Activated CD8-positive, alpha-beta T cell treated with anti-CD3 and anti-CD28 coated beads for 36 hours (primary cell): Measurements from ENCODE around the gene DDX1. TPM values are rescaled to one million over a fixed set of nuclear protein-coding genes. Genes with fewer than 3 reads are reported as not detected.
"Not testable (repeated sequence)": the region's sequence is repeated elsewhere in the genome, so short reads cannot be mapped to it uniquely, and the experiment has no call there.

Experiments
- ATAC-seq: fragments of 200-7000 bp; cut with Tn5 transposase; one replicate; pipeline ENCODE4 v1.10.0; 2021; ENCODE audit warnings: mild to moderate bottlenecking, moderate library complexity
- CTCF ChIA-PET: fragments of 350-600 bp; sonication (Branson Sonifier 250); formaldehyde crosslinking; loops from one replicate; lab custom pipeline; 2021; ENCODE audit warnings: antibody characterized with exemption; lab: Charles Lee
- POLR2A ChIA-PET: fragments of 350-600 bp; sonication (Branson Sonifier 250); formaldehyde crosslinking; loops from one replicate; lab custom pipeline; 2021; ENCODE audit warnings: antibody characterized with exemption; lab: Charles Lee
- DNase-seq: peaks from one replicate; pipeline ENCODE4 v3.0.0-alpha.2; 2020
- H3K27ac Mint-ChIP-seq: one replicate; pipeline ENCODE4 v1.8.0; 2021; ENCODE audit warnings: mild to moderate bottlenecking, mixed read lengths
- H3K27me3 Mint-ChIP-seq: one replicate; pipeline ENCODE4 v1.8.0; 2021; ENCODE audit warnings: mixed read lengths
- H3K36me3 Mint-ChIP-seq: one replicate; pipeline ENCODE4 v1.8.0; 2021; ENCODE audit warnings: low read depth, mixed read lengths
- H3K4me1 Mint-ChIP-seq: one replicate; pipeline ENCODE4 v1.8.0; 2021; ENCODE audit warnings: low read depth, mixed read lengths
- H3K4me3 Mint-ChIP-seq: one replicate; pipeline ENCODE4 v1.8.0; 2021; ENCODE audit warnings: mild to moderate bottlenecking, moderate library complexity, mixed read lengths
- H3K9me3 Mint-ChIP-seq: one replicate; pipeline ENCODE4 v1.8.0; 2021; ENCODE audit warnings: mixed read lengths
- intact Hi-C: fragments of 100-400 bp; cut with micrococcal nuclease; formaldehyde crosslinking; loops from one replicate; pipeline ENCODE4 v1.10.0; 2022
- total RNA-seq, 2 experiments: library from RNA; stranded (reverse); gene quantifications; one replicate each; pipeline ENCODE4 v1.2.3, GENCODE V29; 2021
- TF ChIP-seq, protein P1 (sequence below): fragments of 200-600 bp; IDR thresholded peaks from one replicate; pipeline ENCODE4 v1.8.0; 2022; ENCODE audit warnings: antibody characterized with exemption, mild to moderate bottlenecking

The DDX1 gene
- total RNA-seq, 2 experiments from 2014 or later: 90.3 to 92.5 TPM

DNA sequence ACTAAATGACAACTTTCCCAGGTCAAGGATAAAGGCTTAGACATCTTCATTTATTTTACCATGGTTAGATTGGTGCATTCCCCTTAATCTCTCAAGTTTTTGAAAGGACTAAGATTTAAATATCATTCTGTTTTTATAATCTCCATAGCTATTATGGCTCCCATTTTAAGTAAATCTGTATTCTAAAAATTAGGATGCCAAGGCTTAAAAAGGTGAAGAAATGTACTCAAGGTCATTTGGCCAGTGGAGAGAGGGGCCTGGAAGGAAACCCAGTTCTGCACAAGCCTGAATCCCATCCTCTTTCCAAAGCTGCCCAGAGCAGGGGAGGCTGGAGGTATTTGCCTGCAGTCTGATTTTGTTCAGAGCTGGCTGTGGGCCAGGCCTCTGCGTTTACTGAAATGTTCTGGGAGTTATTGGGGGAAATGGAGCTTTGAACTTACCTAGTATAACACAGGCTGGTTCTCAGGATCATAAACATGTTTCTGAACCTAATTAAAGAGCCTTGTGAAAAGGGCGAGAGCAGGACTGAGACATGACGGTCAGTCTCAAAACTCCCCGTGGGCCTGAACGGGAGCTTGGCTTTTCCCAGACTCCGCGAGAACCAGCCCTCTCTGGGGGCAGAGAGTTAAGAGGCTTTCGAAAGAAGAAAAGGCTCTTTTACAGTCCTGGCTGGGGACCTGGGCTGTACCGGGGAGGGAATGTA is 85.6 kb downstream of the DDX1 start:
- Mint-ChIP-seq H3K27me3 (peaks cover 3% of the 10 kb centered on the region), H3K27ac (no peak overlapping the region), H3K9me3 (peaks cover 3% of the 10 kb centered on the region), H3K4me1 (no peaks in the 10 kb centered on the region), H3K4me3 (no peak overlapping the region), H3K36me3 (no peaks in the 10 kb centered on the region)
- ChIA-PET CTCF (no interaction called here), POLR2A (no interaction called here)
- ATAC-seq: no peak
- intact Hi-C loops: no loop called here
- TF ChIP-seq, protein P1, sequence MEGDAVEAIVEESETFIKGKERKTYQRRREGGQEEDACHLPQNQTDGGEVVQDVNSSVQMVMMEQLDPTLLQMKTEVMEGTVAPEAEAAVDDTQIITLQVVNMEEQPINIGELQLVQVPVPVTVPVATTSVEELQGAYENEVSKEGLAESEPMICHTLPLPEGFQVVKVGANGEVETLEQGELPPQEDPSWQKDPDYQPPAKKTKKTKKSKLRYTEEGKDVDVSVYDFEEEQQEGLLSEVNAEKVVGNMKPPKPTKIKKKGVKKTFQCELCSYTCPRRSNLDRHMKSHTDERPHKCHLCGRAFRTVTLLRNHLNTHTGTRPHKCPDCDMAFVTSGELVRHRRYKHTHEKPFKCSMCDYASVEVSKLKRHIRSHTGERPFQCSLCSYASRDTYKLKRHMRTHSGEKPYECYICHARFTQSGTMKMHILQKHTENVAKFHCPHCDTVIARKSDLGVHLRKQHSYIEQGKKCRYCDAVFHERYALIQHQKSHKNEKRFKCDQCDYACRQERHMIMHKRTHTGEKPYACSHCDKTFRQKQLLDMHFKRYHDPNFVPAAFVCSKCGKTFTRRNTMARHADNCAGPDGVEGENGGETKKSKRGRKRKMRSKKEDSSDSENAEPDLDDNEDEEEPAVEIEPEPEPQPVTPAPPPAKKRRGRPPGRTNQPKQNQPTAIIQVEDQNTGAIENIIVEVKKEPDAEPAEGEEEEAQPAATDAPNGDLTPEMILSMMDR: no peak
- DNase-seq: no peak

DNA sequence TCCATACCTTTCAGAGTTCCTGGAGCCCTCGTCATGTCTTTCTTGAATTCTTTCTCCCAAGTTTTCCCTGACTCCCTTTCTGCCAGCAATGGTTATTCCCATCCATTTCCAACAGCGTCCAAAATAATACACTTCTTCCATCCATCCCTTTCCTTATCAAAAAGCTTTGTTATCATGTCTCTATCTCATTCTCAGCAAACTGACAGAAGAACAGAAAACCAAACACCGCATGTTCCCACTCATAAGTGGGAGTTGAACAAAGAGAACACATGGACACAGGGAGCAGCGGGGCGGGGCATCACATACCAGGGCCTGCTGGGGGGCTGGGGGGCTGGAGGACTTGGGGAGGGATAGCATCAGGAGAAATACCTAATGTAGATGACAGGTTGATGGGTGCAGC is 86.7 kb downstream of the DDX1 start:
- intact Hi-C loops: no loop called here
- H3K4me3 Mint-ChIP-seq: no peak overlapping the region
- CTCF ChIA-PET: no interaction called here
- H3K27ac Mint-ChIP-seq: no peak overlapping the region
- TF ChIP-seq, protein P1: no peak
- H3K9me3 Mint-ChIP-seq: peaks cover 3% of the 10 kb centered on the region
- H3K36me3 Mint-ChIP-seq: no peaks in the 10 kb centered on the region
- H3K4me1 Mint-ChIP-seq: no peaks in the 10 kb centered on the region
- ATAC-seq: no peak
- POLR2A ChIA-PET: no interaction called here
- no peak for DNase-seq
- H3K27me3 Mint-ChIP-seq: peaks cover 3% of the 10 kb centered on the region

DNA sequence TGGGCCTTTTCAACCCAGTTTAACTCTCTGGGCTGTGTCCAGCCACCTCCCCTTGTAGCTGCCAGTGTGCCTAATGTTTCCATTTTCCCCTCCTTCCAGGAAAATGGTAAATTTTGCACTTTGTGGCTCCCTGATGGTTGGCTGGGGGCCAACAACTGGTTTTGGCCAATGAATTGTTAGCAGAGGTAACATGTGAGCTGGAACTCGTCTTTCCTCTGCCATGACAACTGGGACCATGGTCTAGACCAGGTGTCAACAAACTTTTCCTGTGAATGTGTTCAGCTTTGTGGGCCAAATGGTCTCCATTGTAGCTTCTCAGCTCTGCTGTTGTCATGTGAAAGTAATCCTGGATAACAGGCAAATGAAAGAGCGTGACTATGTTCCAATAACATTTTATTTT is 87.2 kb downstream of the DDX1 start:
- peaks cover 3% of the 10 kb centered on the region for H3K27me3 Mint-ChIP-seq
- H3K27ac Mint-ChIP-seq: no peak overlapping the region
- ChIA-PET CTCF (no interaction called here), POLR2A (no interaction called here)
- no peaks in the 10 kb centered on the region for H3K4me1 Mint-ChIP-seq
- peaks cover 3% of the 10 kb centered on the region for H3K9me3 Mint-ChIP-seq
- TF ChIP-seq, protein P1: no peak
- DNase-seq (no peak), ATAC-seq (no peak)
- H3K4me3 Mint-ChIP-seq: no peak overlapping the region
- no peaks in the 10 kb centered on the region for H3K36me3 Mint-ChIP-seq
- intact Hi-C loops: no loop called here

DNA sequence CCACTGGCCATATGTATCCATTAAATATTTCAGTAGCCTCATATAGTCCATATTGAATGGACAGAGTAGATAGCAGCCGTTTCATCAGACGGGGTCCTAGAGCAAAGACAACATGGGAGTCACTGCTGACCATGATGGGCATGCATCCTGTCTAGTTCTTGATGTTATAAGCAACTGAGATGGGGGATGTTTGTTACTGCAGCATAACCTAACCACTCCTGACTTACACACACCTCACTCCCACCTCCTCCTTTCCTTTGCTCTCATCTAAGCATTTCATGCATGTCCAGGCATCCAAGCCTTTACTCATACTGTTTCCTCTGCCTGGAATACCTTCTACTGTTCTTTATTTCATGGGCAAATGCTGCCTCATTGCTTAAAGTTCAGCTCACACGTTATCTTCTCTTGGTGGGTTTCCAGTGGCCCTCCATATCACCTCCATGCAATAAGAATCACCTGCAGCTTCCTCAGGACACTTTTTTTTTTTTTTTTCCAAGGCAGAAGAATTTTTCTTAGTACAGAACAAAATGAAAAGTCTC is 87.8 kb downstream of the DDX1 start:
- TF ChIP-seq, protein P1: no peak
- ChIA-PET POLR2A (no interaction called here), CTCF (no interaction called here)
- intact Hi-C loops: no loop called here
- peaks cover 3% of the 10 kb centered on the region for H3K9me3 Mint-ChIP-seq
- no peaks in the 10 kb centered on the region for H3K36me3 Mint-ChIP-seq
- H3K4me3 Mint-ChIP-seq: no peak overlapping the region
- no peaks in the 10 kb centered on the region for H3K4me1 Mint-ChIP-seq
- no peak for DNase-seq
- peaks cover 3% of the 10 kb centered on the region for H3K27me3 Mint-ChIP-seq
- ATAC-seq: no peak
- no peak overlapping the region for H3K27ac Mint-ChIP-seq

DNA sequence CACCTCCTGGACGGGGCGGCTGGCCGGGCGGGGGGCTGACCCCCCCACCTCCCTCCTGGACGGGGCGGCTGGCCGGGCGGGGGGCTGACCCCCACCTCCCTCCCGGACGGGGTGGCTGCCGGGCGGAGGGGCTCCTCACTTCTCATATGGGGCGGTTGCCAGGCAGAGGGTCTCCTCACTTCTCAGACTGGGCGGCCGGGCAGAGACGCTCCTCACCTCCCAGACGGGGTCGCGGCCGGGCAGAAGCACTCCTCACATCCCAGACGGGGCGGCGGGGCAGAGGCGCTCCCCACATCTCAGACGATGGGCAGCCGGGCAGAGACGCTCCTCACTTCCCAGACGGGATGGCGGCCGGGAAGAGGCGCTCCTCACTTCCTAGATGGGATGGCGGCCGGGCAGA is 88.5 kb downstream of the DDX1 start:
- H3K27me3 Mint-ChIP-seq, H3K4me1 Mint-ChIP-seq, CTCF ChIA-PET, DNase-seq, intact Hi-C loops, ATAC-seq, H3K4me3 Mint-ChIP-seq, H3K36me3 Mint-ChIP-seq, H3K9me3 Mint-ChIP-seq, POLR2A ChIA-PET, H3K27ac Mint-ChIP-seq: not testable (repeated sequence)

Other genes with a start within 250 kb of the DDX1 start
- gene NBAS, start 30.5 kb upstream of the DDX1 start, total RNA-seq: 10 to 100 TPM; 40.9 to 41.9 TPM